HG02623 (cell line): ENCODE data around the gene SKA2.
A peak's percentile ranks its signal among the peaks of the same experiment; 100 is the strongest.
"Not testable (repeated sequence)": the region's sequence is repeated elsewhere in the genome, so short reads cannot be mapped to it uniquely, and the experiment has no call there.

Experiments
- ATAC-seq: cut with Tn5 transposase; IDR thresholded peaks from one replicate; pipeline ENCODE4 v1.9.1; 2021; ENCODE audit warnings: moderate library complexity; ENCODE audit not compliant: unreplicated experiment

Gene SKA2

GRCh38 chr17:59105852-59106462 is 49.0 kb downstream of the SKA2 start:
- ATAC-seq = peak; percentile 9

GRCh38 chr17:59101178-59101577 is 53.8 kb downstream of the SKA2 start:
- no peak for ATAC-seq

GRCh38 chr17:59097876-59098275 is 57.1 kb downstream of the SKA2 start:
- no peak for ATAC-seq

GRCh38 chr17:59094861-59095530 is 60.0 kb downstream of the SKA2 start:
- no peak for ATAC-seq

- ATAC-seq = no peak
Measured at GRCh38 chr17:59093702-59094231, 61.2 kb downstream of the SKA2 start.

- ATAC-seq = no peak
Measured at GRCh38 chr17:59093145-59093701, 61.8 kb downstream of the SKA2 start.

- not testable (repeated sequence) for ATAC-seq
Measured at GRCh38 chr17:59090593-59090992, 64.4 kb downstream of the SKA2 start.

- ATAC-seq = no peak
Measured at GRCh38 chr17:59084154-59084553, 70.8 kb downstream of the SKA2 start.

- ATAC-seq = no peak
Measured at GRCh38 chr17:59074494-59074893, 80.5 kb downstream of the SKA2 start.

- no peak for ATAC-seq
Measured at GRCh38 chr17:59073972-59074371, 81.0 kb downstream of the SKA2 start.

- ATAC-seq = no peak
Measured at GRCh38 chr17:59069856-59070255, 85.1 kb downstream of the SKA2 start.

- ATAC-seq = no peak
Measured at GRCh38 chr17:59067756-59068155, 87.2 kb downstream of the SKA2 start.

- ATAC-seq = no peak
Measured at GRCh38 chr17:59067340-59067739, 87.6 kb downstream of the SKA2 start.

- ATAC-seq = no peak
Measured at GRCh38 chr17:59062509-59062908, 92.5 kb downstream of the SKA2 start.
